Heart left ventricle (tissue), 13 donors: Measurements from ENCODE around the gene ELMO3.

Source experiments
- POLR2A ChIP-seq, 2 donors: fragments of 450-650 bp; IDR thresholded peaks; one replicate each; pipeline ENCODE4 v1.6.1; 2017; ENCODE audit warnings: antibody characterized with exemption in 2 of 2, mild to moderate bottlenecking in 2 of 2, moderate library complexity in 2 of 2
- TF ChIP-seq, protein P1 (sequence below), 12 donors: fragments of 200-600 bp; sonication (generic) in 4 of 12; IDR thresholded peaks; one replicate each; pipeline versions ENCODE4 v1.5.0 to v1.8.0; 2018 to 2022; ENCODE audit warnings: antibody characterized with exemption in 12 of 12, mild to moderate bottlenecking in 5 of 12
- donor health status: ischemic (EF 13 %, LVEDD 7.1; RV severe dilation, severe dysfunction).
- donor health status: DM: no; HTN: yes; CAD: no.
- donor health status: DM: no; HTN: no; CAD: no.
- donor health status: ischemic (EF 25% LVEDD 6.9; RV normal size, moderate dysfunction).
- donor health status: ischemic (EF 25% LVEDD 5.7; RV mildly dilated, moderate dysfunction).
- donor health status: ischemic (EF 35%, LVEDD 5.7; RV mildly dilated, moderate dysfunction).
- donor health status: nonischemic (EF 11% LVEDD 7.7; RV severe dilation, severe dysfunction).
- donor health status: DM: yes; HTN: yes; CAD: no.
- donor health status: PGD.
- donor health status: ischemic (EF 29% LVEDD 5.4; RV normal size, mild dysfunction).
- donor health status: nonischemic (EF 23%, LVEDD 6.1; RV moderate dilation, normal function).

DNA sequence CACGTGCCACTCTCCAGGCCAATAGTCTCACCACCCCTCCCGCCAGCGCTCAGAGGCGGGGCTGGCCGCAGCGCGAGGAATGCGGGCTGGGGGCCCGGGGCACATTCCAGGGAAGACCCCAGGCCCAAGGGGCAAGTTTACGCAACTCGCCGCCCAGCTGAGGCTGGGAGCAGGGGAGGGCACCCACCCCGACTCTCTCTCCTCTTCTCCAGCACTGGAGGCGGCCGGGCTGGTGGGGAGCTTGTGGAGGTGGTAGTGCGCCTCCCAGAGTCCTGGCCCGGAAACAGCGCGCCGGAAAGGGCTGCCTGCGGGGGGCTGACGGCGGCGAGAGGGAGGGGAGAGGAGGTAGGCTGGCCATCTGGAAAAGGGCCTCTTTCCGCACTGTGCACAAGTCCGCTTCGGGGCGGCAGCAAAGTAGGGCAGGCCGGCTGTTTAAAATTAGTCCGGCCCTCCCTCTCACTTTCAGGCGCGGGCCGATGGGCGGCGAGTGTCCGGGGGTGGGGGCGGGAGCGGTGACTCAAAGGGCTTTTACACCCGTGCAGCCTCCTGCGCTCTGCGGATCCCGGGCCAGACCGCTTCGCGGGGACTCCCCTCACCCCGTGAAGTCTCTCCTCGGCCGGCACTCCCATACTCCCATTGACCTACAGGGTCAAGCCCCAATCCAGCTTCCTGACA lies 47.3 kb downstream of the ELMO3 start:
- TF ChIP-seq, protein P1, sequence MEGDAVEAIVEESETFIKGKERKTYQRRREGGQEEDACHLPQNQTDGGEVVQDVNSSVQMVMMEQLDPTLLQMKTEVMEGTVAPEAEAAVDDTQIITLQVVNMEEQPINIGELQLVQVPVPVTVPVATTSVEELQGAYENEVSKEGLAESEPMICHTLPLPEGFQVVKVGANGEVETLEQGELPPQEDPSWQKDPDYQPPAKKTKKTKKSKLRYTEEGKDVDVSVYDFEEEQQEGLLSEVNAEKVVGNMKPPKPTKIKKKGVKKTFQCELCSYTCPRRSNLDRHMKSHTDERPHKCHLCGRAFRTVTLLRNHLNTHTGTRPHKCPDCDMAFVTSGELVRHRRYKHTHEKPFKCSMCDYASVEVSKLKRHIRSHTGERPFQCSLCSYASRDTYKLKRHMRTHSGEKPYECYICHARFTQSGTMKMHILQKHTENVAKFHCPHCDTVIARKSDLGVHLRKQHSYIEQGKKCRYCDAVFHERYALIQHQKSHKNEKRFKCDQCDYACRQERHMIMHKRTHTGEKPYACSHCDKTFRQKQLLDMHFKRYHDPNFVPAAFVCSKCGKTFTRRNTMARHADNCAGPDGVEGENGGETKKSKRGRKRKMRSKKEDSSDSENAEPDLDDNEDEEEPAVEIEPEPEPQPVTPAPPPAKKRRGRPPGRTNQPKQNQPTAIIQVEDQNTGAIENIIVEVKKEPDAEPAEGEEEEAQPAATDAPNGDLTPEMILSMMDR (IDR thresholded peaks at IDR 0.05): peak in 11 of 12 donors; percentile 12 to 63 (median 37)
- TF ChIP-seq POLR2A (IDR thresholded peaks at IDR 0.05): peak in 1 of 2 donors; percentile 55
